ENCODE results near the gene TSHR. TPM values are rescaled to one million over a fixed set of nuclear protein-coding genes. Genes with fewer than 3 reads are reported as not detected.

The TSHR gene
- total RNA-seq, 2 donors from 2014 or later, result 0.58 TPM; not detected in 1

- TF ChIP-seq CTCF (conservative IDR thresholded peaks at IDR 0.05), result no peak
- WGBS, 2 experiments (ENCODE audit: insufficient coverage in 1 of 2, insufficient read length in 1 of 2), result 47 to 60% methylated on average over 1 of the region's 3 CpGs
- no peaks in the 10 kb centered on the region for H3K4me1 Mint-ChIP-seq
- no peak overlapping the region for H3K27ac Mint-ChIP-seq
- DNase-seq, result no peak
- Histone ChIP-seq H3K4me1 (ENCODE audit: control insufficient read depth, insufficient read depth, low read length) (no peaks in the 10 kb centered on the region), H3K36me3 (ENCODE audit: control insufficient read depth, insufficient read depth, low read length) (no peaks in the 10 kb centered on the region), H3K9ac (ENCODE audit: extremely low read depth, low read length, poor library complexity, severe bottlenecking) (no peak overlapping the region), H3K27ac (ENCODE audit: low read depth, low read length) (no peak overlapping the region), H3K27me3 (ENCODE audit: control insufficient read depth, insufficient read depth, low read length, poor library complexity, severe bottlenecking) (no peaks in the 10 kb centered on the region), H3K9me3 (ENCODE audit: control insufficient read depth, low read length) (no peaks in the 10 kb centered on the region), H3K4me3 (ENCODE audit: low read length) (no peak overlapping the region)
- H3K27me3 Mint-ChIP-seq (ENCODE audit: insufficient read depth), result no peaks in the 10 kb centered on the region
- peaks cover 12% of the 10 kb centered on the region for H3K9me3 Mint-ChIP-seq
- no peak overlapping the region for H3K4me3 Mint-ChIP-seq
- H3K36me3 Mint-ChIP-seq (ENCODE audit: low read depth), result no peaks in the 10 kb centered on the region
These were observed 166.9 kb downstream of the TSHR start for GRCh38 chr14:81122326-81122725.

- H3K4me1 Mint-ChIP-seq, result no peaks in the 10 kb centered on the region
- Histone ChIP-seq H3K4me3 (ENCODE audit: low read length) (no peak overlapping the region), H3K9me3 (ENCODE audit: control insufficient read depth, low read length) (no peaks in the 10 kb centered on the region), H3K27ac (ENCODE audit: low read depth, low read length) (no peak overlapping the region), H3K36me3 (ENCODE audit: control insufficient read depth, insufficient read depth, low read length) (no peaks in the 10 kb centered on the region), H3K4me1 (ENCODE audit: control insufficient read depth, insufficient read depth, low read length) (no peaks in the 10 kb centered on the region), H3K27me3 (ENCODE audit: control insufficient read depth, insufficient read depth, low read length, poor library complexity, severe bottlenecking) (no peaks in the 10 kb centered on the region), H3K9ac (ENCODE audit: extremely low read depth, low read length, poor library complexity, severe bottlenecking) (no peak overlapping the region)
- no peaks in the 10 kb centered on the region for H3K36me3 Mint-ChIP-seq (ENCODE audit: low read depth)
- no peak for TF ChIP-seq CTCF (conservative IDR thresholded peaks at IDR 0.05)
- DNase-seq, result no peak
- H3K27me3 Mint-ChIP-seq (ENCODE audit: insufficient read depth), result no peaks in the 10 kb centered on the region
- no peak overlapping the region for H3K27ac Mint-ChIP-seq
- H3K4me3 Mint-ChIP-seq, result no peak overlapping the region
- peaks cover 8% of the 10 kb centered on the region for H3K9me3 Mint-ChIP-seq
These were observed 168.4 kb downstream of the TSHR start for GRCh38 chr14:81123811-81124210.

- Mint-ChIP-seq H3K9me3 (peaks cover 4% of the 10 kb centered on the region), H3K4me1 (no peaks in the 10 kb centered on the region), H3K4me3 (no peak overlapping the region), H3K36me3 (ENCODE audit: low read depth) (no peaks in the 10 kb centered on the region), H3K27ac (no peak overlapping the region), H3K27me3 (ENCODE audit: insufficient read depth) (no peaks in the 10 kb centered on the region)
- H3K36me3 ChIP-seq (ENCODE audit: control insufficient read depth, insufficient read depth, low read length), result no peaks in the 10 kb centered on the region
- no peak overlapping the region for H3K27ac ChIP-seq (ENCODE audit: low read depth, low read length)
- DNase-seq, result no peak
- H3K4me1 ChIP-seq (ENCODE audit: control insufficient read depth, insufficient read depth, low read length), result no peaks in the 10 kb centered on the region
- H3K9ac ChIP-seq (ENCODE audit: extremely low read depth, low read length, poor library complexity, severe bottlenecking), result no peak overlapping the region
- WGBS, 2 experiments (ENCODE audit: insufficient coverage in 1 of 2, insufficient read length in 1 of 2), result 73 to 80% methylated on average over 3 to 4 of the region's 4 CpGs
- no peak for TF ChIP-seq CTCF (conservative IDR thresholded peaks at IDR 0.05)
- no peaks in the 10 kb centered on the region for H3K9me3 ChIP-seq (ENCODE audit: control insufficient read depth, low read length)
- H3K27me3 ChIP-seq (ENCODE audit: control insufficient read depth, insufficient read depth, low read length, poor library complexity, severe bottlenecking), result no peaks in the 10 kb centered on the region
- H3K4me3 ChIP-seq (ENCODE audit: low read length), result no peak overlapping the region
These were observed 170.1 kb downstream of the TSHR start for GRCh38 chr14:81125536-81125935.

All from endodermal cell (in vitro differentiated cells).